LNCaP clone FGC (cell line): ENCODE measurements around the gene DUOX2.

ENCODE experiments used
- DNase-seq: peaks from one replicate; pipeline ENCODE4 v3.0.0-alpha.2; 2011; ENCODE audit warnings: low read depth
- H3K4me3 ChIP-seq: 2 replicates; pipeline ENCODE4 v1.5.1; 2011; ENCODE audit warnings: mild to moderate bottlenecking, low read depth, low read length, control low read depth
- TF ChIP-seq, protein P1 (sequence below): IDR thresholded peaks from 2 replicates; pipeline ENCODE4 v1.5.1; 2012; ENCODE audit warnings: mild to moderate bottlenecking; ENCODE audit not compliant: control insufficient read depth, insufficient read depth; ENCODE audit errors: extremely low read depth

Gene DUOX2

GRCh38 chr15:45093013-45093412, 21.0 kb downstream of the DUOX2 start:
- H3K4me3 ChIP-seq = no peak overlapping the region
- TF ChIP-seq, protein P1, sequence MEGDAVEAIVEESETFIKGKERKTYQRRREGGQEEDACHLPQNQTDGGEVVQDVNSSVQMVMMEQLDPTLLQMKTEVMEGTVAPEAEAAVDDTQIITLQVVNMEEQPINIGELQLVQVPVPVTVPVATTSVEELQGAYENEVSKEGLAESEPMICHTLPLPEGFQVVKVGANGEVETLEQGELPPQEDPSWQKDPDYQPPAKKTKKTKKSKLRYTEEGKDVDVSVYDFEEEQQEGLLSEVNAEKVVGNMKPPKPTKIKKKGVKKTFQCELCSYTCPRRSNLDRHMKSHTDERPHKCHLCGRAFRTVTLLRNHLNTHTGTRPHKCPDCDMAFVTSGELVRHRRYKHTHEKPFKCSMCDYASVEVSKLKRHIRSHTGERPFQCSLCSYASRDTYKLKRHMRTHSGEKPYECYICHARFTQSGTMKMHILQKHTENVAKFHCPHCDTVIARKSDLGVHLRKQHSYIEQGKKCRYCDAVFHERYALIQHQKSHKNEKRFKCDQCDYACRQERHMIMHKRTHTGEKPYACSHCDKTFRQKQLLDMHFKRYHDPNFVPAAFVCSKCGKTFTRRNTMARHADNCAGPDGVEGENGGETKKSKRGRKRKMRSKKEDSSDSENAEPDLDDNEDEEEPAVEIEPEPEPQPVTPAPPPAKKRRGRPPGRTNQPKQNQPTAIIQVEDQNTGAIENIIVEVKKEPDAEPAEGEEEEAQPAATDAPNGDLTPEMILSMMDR = no peak
- no peak for DNase-seq

GRCh38 chr15:45091576-45091975, 22.4 kb downstream of the DUOX2 start:
- no peak for DNase-seq
- TF ChIP-seq, protein P1 = no peak

GRCh38 chr15:45091161-45091560, 22.8 kb downstream of the DUOX2 start:
- TF ChIP-seq, protein P1 = no peak
- no peak overlapping the region for H3K4me3 ChIP-seq
- no peak for DNase-seq

More at GRCh38 chr15:45091576-45091975, 22.4 kb downstream of the DUOX2 start:
- H3K4me3 ChIP-seq = no peak overlapping the region

- no peak overlapping the region for H3K4me3 ChIP-seq
- TF ChIP-seq, protein P1 = no peak
- DNase-seq = no peak
Observed at GRCh38 chr15:45089712-45090373, 24.1 kb downstream of the DUOX2 start.

- H3K4me3 ChIP-seq = no peak overlapping the region
- TF ChIP-seq, protein P1 = no peak
- DNase-seq = no peak
Observed at GRCh38 chr15:45088801-45089711, 24.9 kb downstream of the DUOX2 start.

DNA sequence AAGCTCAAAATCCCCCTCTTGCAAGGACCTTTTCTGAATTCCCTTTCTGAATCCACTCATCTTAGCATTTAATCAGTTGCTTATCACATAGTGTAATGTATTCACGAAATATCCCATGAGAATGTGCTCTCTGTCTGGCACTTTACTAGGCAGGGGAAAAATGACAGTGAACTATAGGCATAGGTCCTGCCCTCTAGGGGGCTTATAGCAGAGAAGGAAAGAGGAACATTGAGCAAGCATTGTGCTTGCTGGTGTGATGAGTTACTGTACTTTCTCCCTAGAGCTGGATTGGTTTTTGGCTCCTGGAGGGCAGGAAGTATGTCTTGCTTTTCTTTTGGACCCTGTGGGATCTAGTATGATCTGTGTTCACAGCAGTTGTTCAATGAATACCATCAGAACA, 26.5 kb downstream of the DUOX2 start:
- no peak overlapping the region for H3K4me3 ChIP-seq
- TF ChIP-seq, protein P1 = no peak
- no peak for DNase-seq
